Kasumi-1 (cell line): ENCODE results near the gene ABHD16A.

ENCODE experiments used
- DNase-seq, 2 experiments: peaks; one replicate each; lab custom pipeline; 2025; lab: John Stamatoyannopoulos, UW

ABHD16A gene

DNA sequence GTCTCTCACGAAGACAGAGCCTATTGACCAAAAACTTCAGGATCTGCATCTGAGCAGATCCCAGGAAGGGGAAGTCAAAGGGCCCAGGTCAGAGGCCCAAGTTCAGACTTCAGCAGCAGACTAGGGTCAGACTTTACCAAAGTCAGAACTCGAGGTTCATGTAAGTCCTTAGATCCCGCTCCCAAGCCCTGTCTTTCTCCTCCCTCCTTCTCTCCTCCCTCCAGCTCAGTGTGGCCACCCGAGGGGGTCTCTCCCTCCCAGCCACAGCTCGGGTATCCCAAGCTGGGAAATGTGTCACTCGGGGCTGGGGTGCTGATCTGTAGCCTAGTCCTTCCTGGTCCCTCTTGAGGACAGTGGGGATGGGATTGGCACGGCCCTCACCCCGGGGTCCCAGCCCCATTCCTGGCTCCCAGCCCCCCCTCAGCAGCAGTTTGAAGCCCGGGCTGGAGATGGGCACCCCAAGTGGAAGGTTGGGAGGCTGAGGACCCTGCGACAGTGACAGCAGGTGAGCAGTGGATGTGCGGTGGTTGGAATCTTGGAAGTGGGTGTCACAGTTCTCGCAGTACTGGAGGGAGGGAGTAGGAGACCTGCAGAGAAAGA is 40.9 kb downstream of the ABHD16A start:
- DNase-seq = no peak

DNA sequence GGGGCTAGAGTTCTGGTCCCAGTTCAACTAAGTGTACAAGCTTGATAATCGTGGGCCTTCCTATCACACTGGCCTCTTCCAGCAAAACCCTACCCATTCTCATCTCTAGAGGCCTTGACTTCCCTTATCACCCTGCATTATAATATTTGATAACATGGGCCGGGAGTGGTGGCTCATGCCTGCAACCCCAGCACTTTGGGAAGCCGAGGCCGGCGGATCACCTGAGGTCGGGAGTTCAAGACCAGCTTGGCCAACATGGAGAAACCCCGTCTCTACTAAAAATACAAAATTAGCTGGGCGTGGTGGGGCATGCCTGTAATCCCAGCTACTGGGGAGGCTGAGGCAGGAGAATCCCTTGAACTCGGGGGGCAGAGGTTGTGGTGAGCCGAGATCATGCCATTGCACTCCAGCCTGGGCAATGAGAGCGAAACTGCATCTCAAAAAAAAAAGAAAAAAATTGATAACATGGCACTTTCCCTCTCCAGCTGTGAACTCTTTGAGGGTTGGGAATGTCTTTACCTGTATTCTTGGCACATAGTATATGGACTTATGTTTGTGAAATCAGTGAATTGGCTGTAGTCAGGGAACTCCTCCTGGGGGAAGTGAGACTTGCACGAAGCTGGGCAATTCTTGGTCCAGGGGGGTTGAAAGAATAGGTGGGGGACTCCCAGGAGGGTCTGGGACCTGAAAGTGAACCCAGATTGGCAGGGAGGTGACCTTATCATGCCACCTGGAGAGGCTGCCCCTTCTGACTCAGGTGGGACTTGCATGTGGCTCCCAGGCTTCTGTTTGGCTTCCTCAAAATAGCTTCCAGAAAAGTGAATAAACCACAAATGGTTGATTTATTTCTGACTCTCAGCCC is 41.6 kb downstream of the ABHD16A start:
- peak in 1 of 2 experiments; percentile 21 for DNase-seq

DNA sequence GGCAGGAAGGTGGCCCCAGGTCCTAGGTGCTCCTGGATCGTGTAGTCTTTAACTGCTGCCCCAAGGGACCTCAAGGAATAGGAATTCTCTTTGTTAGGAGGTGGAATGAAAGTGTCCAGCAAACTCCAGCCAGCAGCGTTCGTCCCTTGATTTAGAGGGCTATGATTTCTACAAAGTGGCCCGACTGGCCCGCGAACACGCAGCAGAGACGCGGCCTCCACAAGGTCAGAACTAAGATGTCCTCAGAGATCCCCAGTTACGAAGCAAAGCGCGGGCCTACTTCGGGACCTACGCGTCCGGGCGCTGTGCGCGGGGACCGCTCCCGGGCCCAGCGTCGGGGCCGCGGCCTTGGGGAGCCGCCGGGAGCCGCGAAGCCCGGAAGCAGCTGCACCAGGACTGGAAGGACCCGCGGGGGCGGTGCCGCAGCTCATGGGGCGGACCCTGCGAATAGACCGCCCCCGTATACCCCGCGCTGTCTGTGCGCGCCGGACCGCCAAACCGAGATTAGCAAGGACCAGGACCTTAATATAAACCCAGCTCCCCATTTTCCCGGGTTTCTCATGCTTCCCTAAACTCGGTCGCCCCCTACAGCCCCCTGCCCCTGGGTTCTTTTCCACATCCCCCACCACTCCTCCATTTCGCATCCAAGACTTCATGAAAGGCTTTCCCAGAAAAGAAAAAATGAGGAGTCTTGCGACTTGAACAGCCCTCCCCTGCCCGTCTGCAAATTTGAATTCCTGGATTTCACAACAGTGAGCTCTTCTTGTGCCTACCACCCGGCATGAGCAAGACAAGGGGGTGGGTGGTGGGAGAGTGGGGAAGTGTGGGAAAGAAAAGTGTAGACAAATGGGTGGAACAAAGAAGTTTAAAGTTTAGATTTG is 42.5 kb downstream of the ABHD16A start, which contains the start of gene C6orf47:
Gene C6orf47 (minus strand): TSS at position 398 of the 881 bp plus-strand sequence. CDS start 831 bp downstream, outside the sequence.
- peak; percentile 76 to 77 for DNase-seq

DNA sequence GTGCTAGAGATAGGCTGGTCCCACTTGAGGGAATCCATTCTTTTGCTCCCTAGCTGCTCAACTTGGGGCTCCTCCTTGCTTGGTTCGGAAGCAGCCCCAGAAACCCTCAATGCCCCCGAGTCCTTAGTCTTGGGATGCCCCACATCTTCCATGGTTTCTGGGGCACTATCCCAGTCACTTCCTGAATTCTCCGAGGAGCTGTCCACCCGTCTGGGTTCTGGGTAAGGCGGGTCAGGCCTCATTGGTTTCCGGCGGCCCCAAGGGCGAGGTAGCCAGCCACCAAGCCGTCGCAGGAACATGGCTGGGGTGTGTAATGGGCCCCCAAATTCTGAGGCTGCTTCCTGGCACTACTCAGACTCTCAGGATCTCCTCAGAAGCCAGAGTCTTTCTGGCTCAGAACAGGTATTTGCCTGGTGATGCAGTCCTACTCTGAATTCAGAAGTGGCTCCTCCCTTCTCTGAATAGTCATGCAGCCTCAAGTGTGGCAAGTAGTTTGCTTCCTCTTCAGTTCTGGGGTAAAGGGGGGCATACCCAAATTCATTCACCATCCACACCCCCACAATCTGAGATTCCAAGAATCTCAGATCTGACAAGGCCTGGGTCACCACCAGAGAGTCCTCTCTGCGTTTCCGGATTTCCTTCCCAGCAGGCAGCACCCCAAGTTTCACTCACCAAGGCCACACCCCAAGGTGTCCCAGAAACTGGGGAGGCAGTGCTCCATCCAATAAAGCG is 43.3 kb downstream of the ABHD16A start:
- DNase-seq = peak in 1 of 2 experiments; percentile 23

DNA sequence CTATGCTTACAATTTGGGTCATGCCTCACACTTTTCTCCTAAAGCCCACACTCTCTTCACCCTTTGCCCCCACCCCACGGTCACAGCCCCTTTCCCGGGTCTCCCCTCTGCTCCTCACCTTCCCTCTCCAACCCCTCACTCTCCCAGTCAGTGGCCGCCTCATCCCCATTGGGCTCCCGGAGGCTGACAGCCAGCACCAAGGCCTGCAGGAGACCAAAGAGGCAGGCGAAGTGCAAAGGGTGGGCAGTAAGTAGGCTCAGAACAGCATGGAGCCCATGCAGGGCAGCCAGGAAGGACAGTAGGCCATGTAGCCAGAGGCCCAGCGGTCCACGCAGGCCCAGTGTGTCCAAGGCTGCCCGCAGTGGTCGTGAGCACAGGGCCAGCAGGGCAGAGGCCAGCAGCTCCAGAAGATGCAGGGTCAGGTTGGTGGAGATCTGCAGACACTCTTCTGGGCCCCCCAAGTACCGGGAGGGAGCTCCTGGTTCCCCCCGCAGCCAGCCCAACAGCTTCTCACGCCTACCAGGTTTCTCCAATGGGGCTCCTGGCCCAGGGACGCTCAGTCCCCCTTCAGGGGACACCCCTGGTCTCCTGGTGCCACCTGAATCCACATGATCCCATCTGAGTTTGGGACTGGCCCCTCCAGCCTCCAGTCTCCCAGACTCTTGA is 44.0 kb downstream of the ABHD16A start:
- no peak for DNase-seq

DNA sequence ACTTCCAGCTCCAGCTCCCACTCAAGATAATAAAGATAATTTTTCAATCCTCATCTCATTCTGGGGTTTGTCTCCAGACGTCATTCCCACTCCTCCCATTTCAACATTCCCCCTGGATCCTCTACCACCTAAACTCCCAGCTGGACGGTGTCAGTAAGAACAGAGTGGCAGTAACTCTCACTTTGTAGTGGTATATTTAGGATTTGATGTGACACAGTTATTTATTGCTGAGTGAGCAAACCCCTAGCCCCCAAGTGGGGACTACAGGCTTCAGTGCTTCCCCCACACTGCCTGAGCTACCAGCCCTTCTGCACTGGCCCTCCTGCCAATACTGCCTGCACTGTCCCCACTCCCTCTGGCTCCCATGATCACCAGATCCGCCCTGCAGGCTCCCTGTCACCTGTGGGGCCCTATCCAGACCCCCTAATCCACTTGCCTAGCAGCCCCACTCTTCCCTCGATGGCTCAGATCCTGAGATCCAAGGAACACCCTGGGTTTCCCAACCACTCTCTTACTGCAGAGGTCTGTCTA is 44.9 kb downstream of the ABHD16A start:
- no peak for DNase-seq

DNA sequence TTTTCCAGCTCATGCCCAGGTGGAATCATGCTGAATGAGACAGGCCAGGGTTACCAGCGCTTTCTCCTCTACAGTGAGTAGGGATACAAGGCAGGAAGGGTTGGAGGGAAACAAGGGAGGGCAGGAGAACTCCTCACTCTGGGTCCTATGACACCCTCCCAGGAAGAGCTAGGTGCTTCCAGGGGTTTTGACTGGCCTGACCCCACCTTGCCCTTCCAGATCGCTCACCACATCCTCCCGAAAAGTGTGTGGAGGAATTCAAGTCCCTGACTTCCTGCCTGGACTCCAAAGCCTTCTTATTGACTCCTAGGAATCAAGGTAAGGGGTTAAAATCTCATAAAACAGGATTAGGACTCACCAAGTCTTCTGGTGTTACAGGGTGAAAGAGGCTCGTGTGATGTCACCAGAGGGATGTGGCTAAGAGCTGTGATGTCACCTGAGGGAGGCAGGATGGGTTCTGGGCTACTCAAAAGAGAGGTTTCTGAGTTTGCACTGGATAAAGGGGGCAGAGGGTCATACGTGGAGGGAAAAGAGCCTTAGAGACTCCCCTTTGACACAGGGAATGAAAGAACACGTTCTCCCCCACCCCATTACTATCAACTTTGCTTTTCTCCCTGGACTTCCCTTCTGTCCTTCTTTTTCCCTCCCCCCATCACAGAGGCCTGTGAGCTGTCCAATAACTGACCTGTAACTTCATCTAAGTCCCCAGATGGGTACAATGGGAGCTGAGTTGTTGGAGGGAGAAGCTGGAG is 45.5 kb downstream of the ABHD16A start:
- no peak for DNase-seq

DNA sequence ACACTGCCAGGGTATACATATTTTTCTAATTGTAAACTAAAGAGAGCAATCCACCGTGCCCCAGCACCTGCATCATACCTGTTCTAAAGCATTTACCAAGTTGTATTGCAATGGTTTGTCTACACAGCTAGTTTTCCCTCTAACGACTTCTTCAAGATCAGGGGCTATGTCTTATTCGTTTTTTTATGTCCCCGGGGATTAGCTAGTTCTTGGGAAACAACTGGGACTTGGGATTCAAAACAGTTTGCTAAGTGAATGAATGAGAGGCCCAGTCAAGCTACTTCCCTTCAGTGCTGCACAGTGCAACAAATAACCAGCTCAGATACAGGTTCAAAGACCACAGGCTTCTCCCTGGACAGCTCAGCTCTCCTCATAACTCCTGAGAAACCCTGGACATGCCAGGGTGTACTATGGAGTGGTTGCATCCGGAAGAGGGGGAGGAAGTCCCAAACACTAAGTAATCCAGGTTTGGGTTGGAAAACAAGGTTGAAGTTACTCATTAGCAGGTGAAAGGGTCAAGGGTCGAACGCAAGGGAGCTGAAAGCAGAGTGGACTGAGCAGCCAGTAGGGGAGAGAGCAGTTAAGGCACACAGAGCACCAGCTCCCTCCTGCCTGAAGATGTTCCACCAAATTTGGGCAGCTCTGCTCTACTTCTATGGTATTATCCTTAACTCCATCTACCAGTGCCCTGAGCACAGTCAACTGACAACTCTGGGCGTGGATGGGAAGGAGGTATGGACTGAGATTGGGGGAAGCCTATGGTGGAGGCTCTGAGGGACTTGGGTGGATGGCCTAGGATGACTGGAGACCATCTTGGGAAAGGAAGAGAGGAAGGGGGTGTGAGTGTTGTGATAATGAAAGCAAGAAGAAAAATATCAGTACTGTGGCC is 47.5 kb downstream of the ABHD16A start, which contains the start of gene APOM:
Gene APOM (plus strand): TSS at position 546 of the 889 bp plus-strand sequence. CDS start 73 bp downstream, at position 619.
- no peak for DNase-seq

DNA sequence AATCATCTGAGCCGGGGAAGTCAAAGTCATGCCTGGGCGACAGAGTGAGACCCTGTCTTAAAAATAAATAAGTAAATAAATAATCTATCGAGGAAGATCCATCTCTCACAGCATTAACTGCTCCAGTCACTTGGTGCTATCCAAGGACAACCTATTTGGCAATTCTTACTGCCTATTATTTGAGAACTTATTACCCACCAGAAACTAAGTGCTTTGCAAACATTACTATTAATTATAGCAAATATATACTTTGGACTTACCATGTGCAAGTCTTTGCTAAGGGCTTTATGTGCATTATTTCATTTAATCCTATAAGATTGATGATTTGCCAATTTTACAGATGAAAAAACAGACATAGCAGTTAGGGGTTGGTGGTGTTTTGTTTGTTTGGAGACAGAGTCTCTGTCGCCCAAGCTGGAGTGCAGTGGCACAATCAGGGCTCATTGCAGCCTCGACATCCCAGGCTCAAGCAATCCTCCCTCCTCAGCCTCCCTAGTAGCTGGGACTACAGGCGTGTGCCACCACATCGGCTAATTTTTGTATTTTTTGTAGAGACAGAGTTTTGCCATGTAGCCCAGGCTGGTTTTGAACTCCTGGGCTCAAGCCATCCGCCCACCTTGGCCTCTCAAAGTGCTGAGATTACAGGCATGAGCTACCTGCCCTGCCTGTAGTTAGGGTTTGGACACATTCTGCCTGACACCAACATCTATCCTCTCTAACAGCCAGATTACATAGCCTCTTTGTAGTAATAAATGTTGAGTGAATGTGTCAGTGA is 48.4 kb downstream of the ABHD16A start:
- DNase-seq = no peak

DNA sequence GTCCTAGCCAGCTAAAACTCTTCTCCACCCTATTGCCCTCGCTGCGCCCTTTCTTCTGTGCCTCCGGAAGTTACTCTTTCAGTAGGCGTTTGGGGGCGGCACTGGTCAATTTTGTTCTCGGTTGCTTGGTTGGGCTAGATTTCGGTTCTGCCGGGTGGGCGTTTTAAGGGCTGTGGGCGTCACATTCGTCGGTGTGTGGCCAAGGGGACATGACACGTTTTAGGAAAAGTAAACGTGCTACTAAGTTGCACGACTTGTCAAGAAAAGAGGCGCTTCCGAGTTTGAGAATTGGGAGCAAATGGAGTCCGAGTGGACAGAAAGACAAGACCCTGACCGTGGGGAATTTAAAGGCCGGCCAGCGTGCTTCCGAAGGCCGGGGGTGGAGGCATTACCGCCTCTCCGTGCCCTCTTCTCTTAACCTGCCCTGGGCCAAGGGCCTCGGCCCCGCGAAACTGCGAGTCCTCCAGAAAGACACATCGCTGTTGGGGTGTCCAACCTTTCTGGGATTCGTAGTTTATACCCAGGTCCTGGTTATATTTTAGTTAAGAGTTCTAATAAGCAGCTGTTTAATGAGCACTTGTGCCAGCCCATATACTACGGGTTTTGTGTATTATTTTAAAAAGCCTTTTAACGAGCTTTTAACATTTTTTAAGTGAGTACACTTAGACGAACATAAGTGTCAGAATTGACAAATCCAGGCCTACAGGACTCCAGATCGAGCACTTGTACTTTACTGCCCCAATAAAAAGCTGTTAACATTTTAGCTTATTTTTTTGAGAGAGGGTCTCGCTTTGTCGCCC is 50.0 kb downstream of the ABHD16A start:
- DNase-seq = peak; percentile 97

DNA sequence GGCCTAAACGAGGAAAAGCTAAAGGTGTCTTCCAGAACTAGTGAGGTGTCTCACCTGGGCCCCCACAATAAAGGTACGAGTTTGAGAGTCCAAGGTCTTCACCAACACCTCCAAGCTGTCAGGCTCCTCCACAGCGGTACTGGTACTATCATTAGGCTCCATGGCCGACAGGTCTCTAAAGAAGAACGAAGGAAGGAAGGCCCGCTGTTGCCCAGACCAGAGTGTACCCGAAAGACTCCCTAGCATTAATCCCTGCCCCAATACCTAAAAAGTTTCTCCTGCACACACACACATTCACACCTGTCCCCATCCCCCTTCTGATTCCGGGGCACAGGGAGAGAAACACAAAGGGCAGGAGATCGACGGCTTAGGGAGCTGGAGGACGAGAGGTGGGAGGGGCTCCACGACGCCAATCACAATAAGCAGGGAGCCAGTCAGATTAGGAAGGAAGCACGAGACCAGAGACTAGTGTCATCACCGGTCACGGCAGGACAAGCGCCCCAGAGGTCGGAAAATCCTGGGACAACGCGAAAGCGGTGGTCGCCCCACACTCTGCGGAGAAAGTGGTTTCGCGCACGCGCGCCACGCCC is 51.4 kb downstream of the ABHD16A start:
- peak; percentile 71 to 83 for DNase-seq

DNA sequence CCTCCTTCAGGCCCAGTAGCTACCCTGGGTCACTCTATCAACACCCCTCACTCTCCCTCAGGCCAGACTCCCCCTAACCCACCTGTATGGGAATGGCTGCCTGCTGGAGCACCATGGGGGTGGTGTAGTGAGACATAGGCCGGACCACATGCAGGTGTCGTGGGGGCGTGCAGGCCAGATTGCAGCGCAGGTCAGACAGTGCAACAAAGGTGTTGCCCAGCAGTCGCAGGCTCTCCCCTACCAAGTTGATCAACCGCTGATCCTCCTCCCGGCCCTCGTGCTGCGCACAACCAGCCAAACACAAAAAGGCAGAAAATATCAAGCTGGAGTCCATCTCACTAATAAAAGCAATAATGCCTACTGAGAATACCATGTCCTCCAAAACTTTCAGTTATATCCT is 57.8 kb downstream of the ABHD16A start:
- DNase-seq = no peak

DNA sequence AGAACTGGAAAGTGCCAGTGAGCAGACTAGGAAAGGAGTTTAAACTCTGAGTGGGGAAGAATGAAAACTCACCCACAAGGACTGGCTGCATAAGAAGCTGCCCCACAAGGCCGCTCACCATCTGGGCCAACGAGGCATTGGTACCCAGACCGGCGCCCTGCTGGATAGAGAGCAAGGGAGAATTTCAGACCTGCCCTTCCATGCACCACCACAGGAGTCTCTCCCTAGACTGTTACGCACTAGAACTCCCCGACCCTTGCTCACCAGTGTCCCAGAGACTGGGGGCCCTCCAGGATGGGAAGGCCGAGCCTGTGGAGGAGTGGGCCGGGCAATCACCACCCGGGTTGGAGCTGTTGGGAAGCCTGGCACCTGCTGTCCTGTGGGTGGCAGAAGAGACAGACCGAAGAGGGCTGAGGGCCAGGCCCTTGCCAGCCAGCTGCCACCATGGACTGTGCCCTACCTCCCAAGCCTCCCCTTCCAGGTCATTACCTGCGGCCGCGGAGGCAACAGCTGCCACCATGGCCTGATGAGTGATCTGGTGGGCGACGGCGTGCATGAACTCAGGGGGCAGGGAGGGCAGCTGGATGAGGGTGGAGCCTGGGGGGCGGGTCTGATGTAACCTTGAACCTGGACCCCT is 59.2 kb downstream of the ABHD16A start:
- no peak for DNase-seq

DNA sequence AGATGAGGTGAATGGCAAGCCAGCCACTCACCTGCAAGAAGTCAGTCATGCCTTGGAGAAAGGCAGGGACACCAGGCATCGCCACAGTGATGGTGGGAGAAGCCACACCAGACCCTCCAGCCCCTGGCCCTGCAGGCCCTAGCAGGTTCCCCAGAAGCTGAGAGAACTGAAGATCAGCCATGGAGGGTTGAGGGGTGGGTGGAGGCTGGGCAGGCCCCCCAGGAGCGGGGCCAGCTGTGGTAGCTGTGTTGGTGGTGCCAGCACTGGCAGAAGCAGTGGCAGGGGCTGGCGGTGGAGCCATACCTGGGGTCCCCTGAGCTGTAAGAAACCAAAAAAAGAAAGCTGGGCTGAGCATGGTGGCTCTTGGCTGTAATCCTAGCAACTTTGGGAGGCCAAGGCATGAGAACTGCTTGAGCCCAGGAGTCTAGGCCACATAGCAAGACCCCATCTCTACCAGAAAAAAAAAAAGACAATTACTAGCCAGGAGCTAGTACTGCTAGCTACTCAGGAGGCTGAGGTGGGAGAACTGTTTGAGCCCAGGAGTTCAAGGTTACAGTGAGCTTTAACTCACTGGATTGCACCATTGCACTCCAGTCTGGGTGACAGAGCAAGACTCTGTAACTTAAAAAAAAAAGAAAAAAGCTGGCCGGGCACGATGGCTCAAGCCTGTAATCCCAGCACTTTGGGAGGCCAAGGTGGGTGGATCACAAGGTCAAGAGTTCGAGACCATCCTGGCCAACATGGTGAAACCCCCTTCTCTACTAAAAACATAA is 60.1 kb downstream of the ABHD16A start:
- DNase-seq = no peak

DNA sequence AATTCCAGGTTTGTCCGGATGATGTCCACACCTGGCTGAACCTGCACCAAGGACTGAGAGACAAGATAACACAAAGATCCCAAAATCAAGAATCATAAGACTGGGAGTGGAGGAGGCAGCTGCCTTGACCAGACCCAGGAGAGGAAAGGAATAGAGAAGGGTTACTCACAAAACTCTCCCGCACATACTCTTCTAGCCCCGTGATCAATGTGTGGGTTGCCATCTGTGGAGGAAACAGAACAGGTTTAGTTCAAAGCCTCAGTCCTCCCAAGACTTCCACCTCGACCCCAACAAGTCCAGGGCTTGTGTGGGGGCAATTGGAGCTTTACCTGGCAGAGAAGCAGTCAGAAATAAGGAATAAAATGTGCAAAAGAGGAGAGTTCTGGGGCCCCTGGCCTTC is 61.8 kb downstream of the ABHD16A start:
- DNase-seq = no peak

DNA sequence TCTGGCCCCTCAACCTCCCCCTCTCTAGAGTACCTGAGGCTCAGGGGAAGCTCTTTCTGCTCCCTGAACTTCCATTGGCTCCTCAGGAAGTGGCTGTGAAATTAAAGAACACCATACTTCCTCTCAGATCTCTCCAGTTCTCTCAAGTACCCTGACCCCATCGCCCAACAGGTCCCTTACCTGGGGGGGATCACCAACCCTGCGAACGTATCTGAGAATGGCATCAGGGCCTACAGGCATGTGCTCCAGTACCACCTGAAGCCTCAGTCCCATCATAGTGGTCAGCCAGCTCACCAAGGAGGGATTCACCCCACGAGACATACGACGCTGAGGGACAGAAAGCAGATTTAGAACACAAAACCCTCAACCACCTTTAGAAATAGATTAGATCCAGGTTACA is 62.5 kb downstream of the ABHD16A start:
- no peak for DNase-seq
